LNCaP clone FGC (cell line): ENCODE measurements around the gene ANKZF1.

Source experiments
- DNase-seq: peaks from one replicate; pipeline ENCODE4 v3.0.0-alpha.2; 2011; ENCODE audit warnings: low read depth
- H3K4me3 ChIP-seq: 2 replicates; pipeline ENCODE4 v1.5.1; 2011; ENCODE audit warnings: mild to moderate bottlenecking, low read depth, low read length, control low read depth
- CTCF ChIP-seq: IDR thresholded peaks from 2 replicates; pipeline ENCODE4 v1.5.1; 2012; ENCODE audit warnings: mild to moderate bottlenecking; ENCODE audit not compliant: control insufficient read depth, insufficient read depth; ENCODE audit errors: extremely low read depth

The ANKZF1 gene

GRCh38 chr2:219246559-219246958 lies 17.0 kb downstream of the ANKZF1 start:
- no peak for TF ChIP-seq CTCF
- DNase-seq, result no peak
- peak overlapping the region; percentile 92 for H3K4me3 ChIP-seq

GRCh38 chr2:219247678-219248642 lies 18.4 kb downstream of the ANKZF1 start:
- TF ChIP-seq CTCF, result no peak
- no peak for DNase-seq
- H3K4me3 ChIP-seq, result no peak overlapping the region

- TF ChIP-seq CTCF, result no peak
- no peak for DNase-seq
- H3K4me3 ChIP-seq, result peak overlapping the region; percentile 35
Observed at GRCh38 chr2:219248845-219249202, 19.2 kb downstream of the ANKZF1 start.

GRCh38 chr2:219249203-219249980 lies 19.8 kb downstream of the ANKZF1 start:
- TF ChIP-seq CTCF, result no peak
- peak; percentile 87 for DNase-seq
- H3K4me3 ChIP-seq, result peak overlapping the region; percentile 35

- DNase-seq, result no peak
- TF ChIP-seq CTCF, result no peak
- H3K4me3 ChIP-seq, result no peak overlapping the region; the same call in 1 of the 2 replicates
Observed at GRCh38 chr2:219250049-219250781, 20.6 kb downstream of the ANKZF1 start.

- DNase-seq, result no peak
- no peak for TF ChIP-seq CTCF
- H3K4me3 ChIP-seq, result peak overlapping the region; percentile 84; the same call in 1 of the 2 replicates
Observed at GRCh38 chr2:219251656-219252055, 22.1 kb downstream of the ANKZF1 start.
